HEK293T (cell line): Measurements from ENCODE around the gene RBMS1.

Experiments
- CTCF ChIA-PET: fragments of 350-600 bp; formaldehyde crosslinking; extraction: SDS; loops from one replicate; lab custom pipeline; 2021; ENCODE audit warnings: antibody characterized with exemption, inconsistent platforms; lab: Yijun Ruan, JAX
- POLR2A ChIA-PET: fragments of 350-600 bp; formaldehyde crosslinking; extraction: SDS; loops from one replicate; lab custom pipeline; 2020; ENCODE audit warnings: antibody characterized with exemption, inconsistent platforms; lab: Yijun Ruan, JAX
- DNase-seq: peaks from one replicate; pipeline ENCODE4 v3.0.0; 2012; ENCODE audit warnings: mixed read lengths; ENCODE audit errors: extremely low spot score
- ARNT ChIP-seq: fragments of 450-650 bp; IDR thresholded peaks from 2 replicates; pipeline ENCODE4 v1.6.1; 2017; ENCODE audit warnings: mild to moderate bottlenecking
- BHLHE40 ChIP-seq: fragments of 450-650 bp; IDR thresholded peaks from 2 replicates; pipeline ENCODE4 v1.6.1; 2016; ENCODE audit warnings: mild to moderate bottlenecking, moderate library complexity, borderline replicate concordance
- CTBP1 ChIP-seq: fragments of 450-650 bp; IDR thresholded peaks from 2 replicates; pipeline ENCODE4 v1.6.1; 2016; ENCODE audit warnings: borderline replicate concordance
- ELF4 ChIP-seq: fragments of 450-650 bp; IDR thresholded peaks from 2 replicates; pipeline ENCODE4 v1.6.1; 2017; ENCODE audit warnings: antibody characterized with exemption
- FOXA1 ChIP-seq: fragments of 450-650 bp; IDR thresholded peaks from 2 replicates; pipeline ENCODE4 v1.6.1; 2016; ENCODE audit warnings: mild to moderate bottlenecking
- FOXK2 ChIP-seq: fragments of 450-650 bp; IDR thresholded peaks from 2 replicates; pipeline ENCODE4 v1.6.1; 2016; ENCODE audit warnings: mild to moderate bottlenecking
- FOXM1 ChIP-seq: fragments of 450-650 bp; IDR thresholded peaks from 2 replicates; pipeline ENCODE4 v1.6.1; 2017; ENCODE audit warnings: mild to moderate bottlenecking, borderline replicate concordance
- HDGF ChIP-seq: fragments of 450-650 bp; IDR thresholded peaks from 2 replicates; pipeline ENCODE4 v1.6.1; 2017; ENCODE audit warnings: antibody characterized with exemption, borderline replicate concordance
- L3MBTL2 ChIP-seq: fragments of 450-650 bp; conservative IDR thresholded peaks from 2 replicates; pipeline ENCODE4 v1.6.1; 2016; ENCODE audit warnings: mild to moderate bottlenecking
- LEF1 ChIP-seq: fragments of 450-650 bp; IDR thresholded peaks from 2 replicates; pipeline ENCODE4 v1.6.1; 2017; ENCODE audit warnings: mild to moderate bottlenecking, borderline replicate concordance
- NFRKB ChIP-seq: fragments of 450-650 bp; IDR thresholded peaks from 2 replicates; pipeline ENCODE4 v1.6.1; 2016; ENCODE audit warnings: mild to moderate bottlenecking, moderate library complexity
- PKNOX1 ChIP-seq: fragments of 450-650 bp; IDR thresholded peaks from 2 replicates; pipeline ENCODE4 v1.6.1; 2016
- SP1 ChIP-seq: fragments of 450-650 bp; IDR thresholded peaks from 2 replicates; pipeline ENCODE4 v1.6.1; 2017
- SUZ12 ChIP-seq: fragments of 450-650 bp; IDR thresholded peaks from 2 replicates; pipeline ENCODE4 v1.6.1; 2016; ENCODE audit warnings: mild to moderate bottlenecking
- TARDBP ChIP-seq: fragments of 450-650 bp; IDR thresholded peaks from 2 replicates; pipeline ENCODE4 v1.6.1; 2016
- ZNF384 ChIP-seq: fragments of 450-650 bp; IDR thresholded peaks from 2 replicates; pipeline ENCODE4 v1.6.1; 2016

The RBMS1 gene

GRCh38 chr2:160255408-160255807 lies 238.2 kb downstream of the RBMS1 start:
- no peak for DNase-seq
- TF ChIP-seq HDGF (no peak), ZNF384 (no peak), SP1 (no peak), FOXA1 (no peak)
- CTCF ChIA-PET = interaction anchor here (1.5 kb wide), 1 partner anchor 15 kb away, joined by 4 read pairs; no protein-coding TSS in a partner anchor
- POLR2A ChIA-PET = interaction anchor here (1.1 kb wide), 1 partner anchor 15 kb away, joined by 3 read pairs; no protein-coding TSS in a partner anchor

GRCh38 chr2:160254189-160254762 lies 239.3 kb downstream of the RBMS1 start:
- TF ChIP-seq FOXM1 (no peak), FOXA1 (no peak), ELF4 (no peak), LEF1 (no peak), TARDBP (no peak), FOXK2 (no peak), ARNT (no peak), ZNF384 (no peak), CTBP1 (no peak), HDGF (no peak), PKNOX1 (no peak), L3MBTL2 (no peak), SP1 (no peak), NFRKB (no peak)
- no peak for DNase-seq
- CTCF ChIA-PET = no interaction called here
- POLR2A ChIA-PET = interaction anchor here (1.1 kb wide), 1 partner anchor 16 kb away, joined by 3 read pairs; no protein-coding TSS in a partner anchor

- POLR2A ChIA-PET = no interaction called here
- no peak for DNase-seq
- TF ChIP-seq SP1 (no peak), L3MBTL2 (no peak), ZNF384 (no peak), SUZ12 (no peak), FOXA1 (no peak), FOXM1 (no peak), CTBP1 (no peak), BHLHE40 (no peak), TARDBP (no peak), FOXK2 (no peak), HDGF (no peak), NFRKB (no peak), LEF1 (no peak), ARNT (no peak), PKNOX1 (no peak), ELF4 (no peak)
- CTCF ChIA-PET = no interaction called here
Observed at GRCh38 chr2:160253440-160254188, 240.0 kb downstream of the RBMS1 start.

GRCh38 chr2:160252900-160253299 lies 240.7 kb downstream of the RBMS1 start:
- DNase-seq = no peak
- CTCF ChIA-PET = interaction anchor here (1.2 to 2.0 kb wide), 4 partner anchors 10 to 17 kb away, joined by 4 to 7 read pairs (median 6); no protein-coding TSS in a partner anchor
- TF ChIP-seq BHLHE40 (no peak), FOXA1 (no peak), SUZ12 (no peak), FOXK2 (no peak)
- POLR2A ChIA-PET = no interaction called here

GRCh38 chr2:160252278-160252887 lies 241.2 kb downstream of the RBMS1 start:
- POLR2A ChIA-PET = no interaction called here
- CTCF ChIA-PET = interaction anchor here (1.2 to 2.0 kb wide), 4 partner anchors 9 to 18 kb away, joined by 4 to 7 read pairs (median 6); no protein-coding TSS in a partner anchor
- DNase-seq = peak; percentile 33
- TF ChIP-seq NFRKB = no peak
- no peak for TF ChIP-seq ARNT

GRCh38 chr2:160251569-160251968 lies 242.0 kb downstream of the RBMS1 start:
- POLR2A ChIA-PET = no interaction called here
- no peak for TF ChIP-seq LEF1
- no peak for TF ChIP-seq HDGF
- TF ChIP-seq PKNOX1 = no peak
- TF ChIP-seq FOXM1 = no peak
- TF ChIP-seq FOXA1 = no peak
- no peak for TF ChIP-seq SP1
- TF ChIP-seq FOXK2 = no peak
- TF ChIP-seq ZNF384 = no peak
- no peak for TF ChIP-seq CTBP1
- TF ChIP-seq ARNT = no peak
- no peak for TF ChIP-seq NFRKB
- no peak for TF ChIP-seq SUZ12
- no peak for TF ChIP-seq ELF4
- no peak for TF ChIP-seq L3MBTL2
- CTCF ChIA-PET = interaction anchor here (0.8 to 2.0 kb wide), 4 partner anchors 9 to 141 kb away, joined by 3 to 7 read pairs (median 4); no protein-coding TSS in a partner anchor
- DNase-seq = no peak
